ENCODE data around the gene MS4A10. TPM values are rescaled to one million over a fixed set of nuclear protein-coding genes. Genes with fewer than 3 reads are reported as not detected.

MS4A10 gene
- total RNA-seq, 1 experiment from 2014 or later = not detected

DNA sequence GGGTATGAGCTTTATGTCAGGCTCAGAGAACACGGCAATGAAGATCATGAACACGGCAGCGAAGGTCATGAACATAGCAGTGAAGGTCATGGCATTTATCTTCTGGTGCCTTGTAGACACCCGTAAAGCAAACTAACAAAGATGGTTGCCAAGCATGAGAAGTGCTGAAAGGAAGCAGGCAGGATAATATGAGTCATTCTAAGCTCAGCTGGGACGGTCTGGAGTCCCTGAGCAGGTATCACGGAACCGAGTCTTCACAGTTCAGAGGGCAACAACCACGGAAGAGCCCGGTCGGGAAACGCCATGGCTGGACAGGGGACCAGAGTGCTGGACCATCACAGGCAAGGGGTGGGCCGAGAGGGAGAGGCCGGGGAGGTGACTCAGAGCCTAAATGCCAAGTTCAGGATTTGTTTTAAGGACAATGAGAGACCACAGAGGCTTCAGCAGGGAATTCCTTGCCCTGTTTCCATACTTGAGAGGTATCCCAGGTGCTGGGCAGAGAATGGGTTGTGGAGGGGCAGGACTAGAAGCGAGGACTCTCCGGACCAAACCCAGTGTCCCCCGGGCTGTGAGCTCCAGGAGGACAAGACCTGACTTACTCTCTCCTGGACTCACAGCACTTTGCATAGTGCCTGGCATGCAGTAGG is 13.1 kb upstream of the MS4A10 start:
- H3K27me3 ChIP-seq (replicated peaks) = 0 out of 2 replicates have a peak, but pooled peaks cover 4% of the 10 kb centered on the region
- H3K9me3 ChIP-seq (replicated peaks) = no peaks in the 10 kb centered on the region
- H3K27ac ChIP-seq = no peak overlapping the region
- H3K36me3 ChIP-seq = no peaks in the 10 kb centered on the region
- DNase-seq (ENCODE audit: low read depth in 1 of 2, low spot score in 2 of 2) = no peak
- H3K4me1 ChIP-seq (replicated peaks) = peaks cover 16% of the 10 kb centered on the region
- no peak overlapping the region for H3K4me3 ChIP-seq

DNA sequence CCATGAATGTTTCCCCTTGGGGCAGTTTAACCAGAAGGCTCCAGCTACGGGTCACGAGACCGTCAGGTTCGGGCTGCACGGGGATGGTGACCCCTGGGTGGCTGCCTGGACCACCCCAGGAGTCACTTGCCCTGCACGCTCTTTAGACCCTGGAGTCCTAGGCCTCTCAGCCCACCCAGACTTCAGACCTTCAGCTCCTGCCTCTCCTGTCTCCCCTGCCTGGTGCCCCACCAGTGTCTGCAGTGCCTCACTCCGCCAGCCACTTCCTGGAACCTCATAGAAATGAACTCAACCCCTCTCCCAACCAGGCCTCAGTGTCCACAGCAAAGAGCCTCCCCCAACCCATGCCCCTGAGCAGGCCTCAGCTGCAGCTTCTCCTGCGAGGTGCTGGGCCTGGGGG is 12.5 kb upstream of the MS4A10 start:
- H3K36me3 ChIP-seq = no peaks in the 10 kb centered on the region
- no peaks in the 10 kb centered on the region for H3K9me3 ChIP-seq (replicated peaks)
- no peak overlapping the region for H3K4me3 ChIP-seq
- DNase-seq (ENCODE audit: low read depth in 1 of 2, low spot score in 2 of 2) = no peak
- H3K27me3 ChIP-seq (replicated peaks) = 0 out of 2 replicates have a peak, but pooled peaks cover 4% of the 10 kb centered on the region
- H3K4me1 ChIP-seq (replicated peaks) = peaks cover 22% of the 10 kb centered on the region
- H3K27ac ChIP-seq = no peak overlapping the region

DNA sequence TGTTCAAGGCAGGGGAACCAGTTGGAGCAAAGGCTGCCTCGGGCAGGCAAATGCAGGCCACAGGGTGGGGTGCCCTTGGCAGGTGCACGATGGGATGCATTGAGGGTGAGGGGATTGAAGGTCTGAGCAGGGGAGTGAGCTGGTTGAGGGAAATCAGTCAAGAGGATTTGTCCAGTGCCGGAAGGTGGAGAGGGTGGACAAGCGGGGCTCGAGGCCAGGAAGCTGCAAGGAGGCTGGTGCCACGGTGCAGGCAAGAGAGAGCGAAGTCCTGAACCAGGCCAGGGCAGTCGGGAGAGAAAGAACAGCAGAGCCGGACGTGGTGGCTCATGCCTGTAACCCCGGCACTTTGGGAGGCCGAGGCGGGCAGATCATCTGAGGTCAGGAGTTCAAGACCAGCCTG is 10.4 kb upstream of the MS4A10 start:
- H3K9me3 ChIP-seq (replicated peaks) = no peaks in the 10 kb centered on the region
- no peak overlapping the region for H3K4me3 ChIP-seq
- no peaks in the 10 kb centered on the region for H3K27me3 ChIP-seq (replicated peaks)
- H3K27ac ChIP-seq = no peak overlapping the region
- peaks cover 30% of the 10 kb centered on the region for H3K4me1 ChIP-seq (replicated peaks)
- no peaks in the 10 kb centered on the region for H3K36me3 ChIP-seq
- no peak for DNase-seq (ENCODE audit: low read depth in 1 of 2, low spot score in 2 of 2)

DNA sequence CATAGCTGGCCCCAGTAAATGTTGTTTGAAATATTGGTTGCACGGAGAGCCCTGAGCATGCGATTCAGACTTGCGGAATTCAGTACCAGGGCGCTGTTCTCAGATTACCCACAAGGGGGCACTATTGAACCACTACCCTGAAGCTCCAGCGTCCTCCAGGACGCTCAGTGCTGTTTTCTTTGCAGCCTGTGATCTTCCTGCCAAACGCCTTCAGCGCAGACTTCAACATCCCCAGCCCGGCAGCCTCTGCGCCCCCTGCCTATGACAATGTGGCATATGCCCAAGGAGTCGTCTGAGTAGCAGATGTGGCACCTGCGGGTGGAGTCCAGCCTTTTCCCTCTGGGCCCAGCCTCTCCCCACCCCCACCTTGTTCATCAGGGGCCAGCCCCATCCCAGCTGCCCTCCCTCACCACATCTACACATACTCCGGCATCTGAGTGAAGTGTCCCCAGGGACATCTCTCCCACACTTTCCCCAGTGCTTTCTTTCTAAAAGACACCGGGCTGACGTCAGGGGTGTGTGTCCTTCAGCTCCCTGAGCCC is 9.6 kb upstream of the MS4A10 start:
- peak; percentile 80 to 94 for DNase-seq (ENCODE audit: low read depth in 1 of 2, low spot score in 2 of 2)
- no peaks in the 10 kb centered on the region for H3K27me3 ChIP-seq (replicated peaks)
- H3K36me3 ChIP-seq = no peaks in the 10 kb centered on the region
- no peak overlapping the region for H3K27ac ChIP-seq
- H3K4me3 ChIP-seq = no peak overlapping the region
- H3K4me1 ChIP-seq (replicated peaks) = peaks cover 30% of the 10 kb centered on the region
- no peaks in the 10 kb centered on the region for H3K9me3 ChIP-seq (replicated peaks)

GRCh38 chr11:60776167-60776566 is 9.0 kb upstream of the MS4A10 start:
- Histone ChIP-seq H3K36me3 (no peaks in the 10 kb centered on the region), H3K27ac (no peak overlapping the region), H3K4me1 (replicated peaks) (peaks cover 30% of the 10 kb centered on the region), H3K9me3 (replicated peaks) (0 out of 2 replicates have a peak, but pooled peaks cover 4% of the 10 kb centered on the region), H3K27me3 (replicated peaks) (no peaks in the 10 kb centered on the region), H3K4me3 (no peak overlapping the region)
- no peak for DNase-seq (ENCODE audit: low read depth in 1 of 2, low spot score in 2 of 2)

DNA sequence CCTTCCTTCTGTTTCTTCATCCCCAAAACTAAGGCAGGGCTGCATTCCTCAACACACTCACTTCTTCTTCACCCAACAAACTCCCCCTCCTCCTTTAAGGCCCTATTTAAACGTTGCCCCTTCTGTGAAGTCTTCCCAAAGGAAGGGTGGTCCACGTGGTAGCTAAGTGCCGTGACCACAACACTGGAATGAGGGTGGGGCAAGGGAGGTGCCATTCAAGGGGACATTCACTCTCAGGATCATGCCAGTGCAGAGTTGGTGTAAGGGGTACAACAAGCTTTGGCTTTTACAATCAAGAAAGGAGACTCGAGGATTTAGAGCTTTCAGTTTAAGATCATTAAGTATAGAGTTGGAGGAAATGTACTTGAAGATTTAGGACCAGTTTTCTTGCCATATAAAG is 8.0 kb upstream of the MS4A10 start:
- Histone ChIP-seq H3K36me3 (no peaks in the 10 kb centered on the region), H3K9me3 (replicated peaks) (0 out of 2 replicates have a peak, but pooled peaks cover 4% of the 10 kb centered on the region), H3K27me3 (replicated peaks) (no peaks in the 10 kb centered on the region), H3K4me1 (replicated peaks) (peaks cover 30% of the 10 kb centered on the region), H3K4me3 (no peak overlapping the region), H3K27ac (peak overlapping the region; percentile 72)
- DNase-seq (ENCODE audit: low read depth in 1 of 2, low spot score in 2 of 2) = no peak

GRCh38 chr11:60777572-60777971 is 7.6 kb upstream of the MS4A10 start:
- Histone ChIP-seq H3K9me3 (replicated peaks) (0 out of 2 replicates have a peak, but pooled peaks cover 4% of the 10 kb centered on the region), H3K4me3 (no peak overlapping the region), H3K36me3 (no peaks in the 10 kb centered on the region), H3K27ac (peak overlapping the region; percentile 72), H3K27me3 (replicated peaks) (no peaks in the 10 kb centered on the region), H3K4me1 (replicated peaks) (peaks cover 30% of the 10 kb centered on the region)
- DNase-seq (ENCODE audit: low read depth in 1 of 2, low spot score in 2 of 2) = peak; percentile 90 to 92

- Histone ChIP-seq H3K36me3 (no peaks in the 10 kb centered on the region), H3K4me1 (replicated peaks) (peaks cover 30% of the 10 kb centered on the region), H3K4me3 (no peak overlapping the region), H3K27ac (no peak overlapping the region), H3K27me3 (replicated peaks) (no peaks in the 10 kb centered on the region), H3K9me3 (replicated peaks) (0 out of 2 replicates have a peak, but pooled peaks cover 4% of the 10 kb centered on the region)
- no peak for DNase-seq (ENCODE audit: low read depth in 1 of 2, low spot score in 2 of 2)
Observed at GRCh38 chr11:60780065-60780464, 5.1 kb upstream of the MS4A10 start.

DNA sequence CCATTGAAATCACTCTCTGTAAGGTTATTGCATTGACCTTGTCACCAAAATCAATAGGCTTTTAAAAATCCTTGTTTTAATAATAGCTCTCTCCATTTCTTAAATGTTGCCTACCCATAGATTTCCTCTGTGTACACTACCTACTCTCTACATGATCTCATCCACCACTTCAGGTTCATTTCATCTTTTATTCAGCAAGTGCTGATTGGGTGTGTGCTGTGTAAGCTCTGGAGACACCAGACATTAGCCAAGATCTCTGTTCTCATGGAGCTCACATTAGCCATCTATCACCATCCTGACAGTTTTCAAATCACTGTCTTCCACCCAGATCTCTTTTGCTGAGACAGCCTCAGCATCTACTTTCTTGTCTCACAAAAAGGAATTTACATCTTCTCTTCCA is 4.4 kb upstream of the MS4A10 start:
- peaks cover 31% of the 10 kb centered on the region for H3K4me1 ChIP-seq (replicated peaks)

DNA sequence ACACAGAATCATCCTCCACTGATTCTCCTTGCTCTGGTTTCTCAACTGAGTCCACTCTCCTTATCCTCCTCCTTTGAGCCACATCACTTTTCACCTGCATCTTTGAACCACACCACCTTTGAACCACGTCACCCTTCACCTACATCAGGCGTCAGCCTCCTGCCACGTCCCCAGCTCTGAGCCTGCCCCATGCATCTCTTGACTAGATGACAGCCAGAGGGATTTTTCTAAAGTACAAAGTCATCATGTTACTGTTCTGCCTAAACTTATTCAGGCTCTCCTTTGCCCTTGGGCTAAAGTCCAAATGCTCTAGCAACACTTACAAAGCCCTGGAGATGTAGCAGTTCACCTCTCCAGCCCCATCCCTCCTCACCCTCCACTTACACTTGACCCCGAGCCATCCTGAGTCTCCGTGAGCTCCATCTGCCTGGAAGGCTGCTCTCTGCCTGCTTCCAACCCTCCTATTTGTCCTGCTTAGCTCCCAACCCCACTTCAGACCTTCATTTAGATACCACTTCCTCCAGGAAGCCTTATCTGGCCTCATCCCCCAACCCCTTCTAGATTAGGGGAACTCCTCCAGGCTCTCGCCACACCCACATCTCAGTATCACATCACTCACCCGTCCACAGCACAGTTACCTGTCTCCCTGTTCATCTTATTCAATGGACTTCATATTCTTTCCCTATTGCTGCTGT is 3.7 kb upstream of the MS4A10 start:
- Histone ChIP-seq H3K27ac (no peak overlapping the region), H3K9me3 (replicated peaks) (0 out of 2 replicates have a peak, but pooled peaks cover 4% of the 10 kb centered on the region), H3K4me1 (replicated peaks) (peaks cover 31% of the 10 kb centered on the region), H3K36me3 (no peaks in the 10 kb centered on the region), H3K4me3 (no peak overlapping the region), H3K27me3 (replicated peaks) (no peaks in the 10 kb centered on the region)
- DNase-seq (ENCODE audit: low read depth in 1 of 2, low spot score in 2 of 2) = no peak

More for the DNA sequence above, 4.4 kb upstream of the MS4A10 start:
- DNase-seq (ENCODE audit: low read depth in 1 of 2, low spot score in 2 of 2) = no peak
- Histone ChIP-seq H3K9me3 (replicated peaks) (0 out of 2 replicates have a peak, but pooled peaks cover 4% of the 10 kb centered on the region), H3K4me3 (no peak overlapping the region), H3K27me3 (replicated peaks) (no peaks in the 10 kb centered on the region), H3K36me3 (no peaks in the 10 kb centered on the region), H3K27ac (no peak overlapping the region)

DNA sequence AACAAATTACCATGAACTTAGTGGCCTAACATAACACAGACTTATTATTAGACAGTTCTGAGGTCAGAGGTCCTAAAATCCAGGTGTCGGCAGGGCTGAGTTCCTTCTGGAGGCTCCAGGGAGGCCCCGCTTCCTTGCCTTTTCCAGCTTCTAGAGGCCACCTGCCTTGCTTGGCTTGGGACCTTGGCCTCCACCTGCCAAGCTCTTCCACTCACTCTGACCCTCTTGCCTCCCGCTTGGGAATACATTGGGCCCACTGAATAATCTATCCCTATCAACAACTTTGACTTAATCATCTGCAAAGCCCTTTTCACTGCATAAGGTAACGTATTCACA is 3.2 kb upstream of the MS4A10 start:
- no peak overlapping the region for H3K4me3 ChIP-seq

DNA sequence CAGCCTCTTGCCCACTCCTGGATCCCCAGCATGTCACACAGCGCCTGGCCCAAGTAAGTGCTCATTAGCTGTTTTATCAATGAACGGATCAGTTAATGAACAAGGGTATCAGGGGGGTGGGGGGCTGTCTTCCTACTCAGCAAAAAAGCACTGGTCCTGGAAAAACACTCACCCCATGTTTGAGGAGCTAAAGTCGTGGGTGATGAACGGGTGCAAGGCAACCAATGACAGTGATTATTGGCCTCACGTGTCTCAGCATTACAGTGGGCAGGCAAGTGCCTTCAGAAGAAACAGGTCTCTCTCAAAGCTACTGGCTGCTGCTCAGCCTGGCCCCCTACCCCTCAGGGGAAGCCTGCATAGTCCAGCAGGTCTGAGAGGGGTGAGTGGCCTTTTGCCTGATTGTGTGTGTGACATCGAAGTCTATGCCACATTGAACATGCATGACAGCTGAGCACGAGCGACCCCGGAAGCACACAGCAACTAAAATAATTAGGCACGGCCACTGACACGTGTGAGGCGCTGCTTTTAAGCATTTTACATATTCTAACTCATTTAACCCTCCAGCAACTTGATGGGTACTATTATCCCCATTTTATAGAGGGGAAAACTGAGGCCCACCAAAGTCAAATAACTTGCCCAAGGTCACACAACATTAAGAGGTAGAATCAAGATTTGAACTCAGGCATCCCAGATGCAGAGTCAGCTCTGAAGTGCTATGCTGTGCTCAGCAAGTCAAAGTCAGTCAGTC is 2.6 kb upstream of the MS4A10 start:
- Histone ChIP-seq H3K4me1 (replicated peaks) (peaks cover 31% of the 10 kb centered on the region), H3K27me3 (replicated peaks) (no peaks in the 10 kb centered on the region), H3K27ac (no peak overlapping the region), H3K9me3 (replicated peaks) (0 out of 2 replicates have a peak, but pooled peaks cover 4% of the 10 kb centered on the region), H3K36me3 (no peaks in the 10 kb centered on the region), H3K4me3 (no peak overlapping the region)
- DNase-seq (ENCODE audit: low read depth in 1 of 2, low spot score in 2 of 2) = no peak

More for the DNA sequence above, 3.2 kb upstream of the MS4A10 start:
- peaks cover 31% of the 10 kb centered on the region for H3K4me1 ChIP-seq (replicated peaks)
- H3K27ac ChIP-seq = no peak overlapping the region
- H3K36me3 ChIP-seq = no peaks in the 10 kb centered on the region
- no peak for DNase-seq (ENCODE audit: low read depth in 1 of 2, low spot score in 2 of 2)
- H3K27me3 ChIP-seq (replicated peaks) = no peaks in the 10 kb centered on the region
- H3K9me3 ChIP-seq (replicated peaks) = 0 out of 2 replicates have a peak, but pooled peaks cover 4% of the 10 kb centered on the region

GRCh38 chr11:60783141-60783484 is 2.0 kb upstream of the MS4A10 start:
- Histone ChIP-seq H3K27ac (no peak overlapping the region), H3K4me1 (replicated peaks) (peaks cover 28% of the 10 kb centered on the region), H3K4me3 (no peak overlapping the region), H3K36me3 (no peaks in the 10 kb centered on the region), H3K27me3 (replicated peaks) (no peaks in the 10 kb centered on the region), H3K9me3 (replicated peaks) (0 out of 2 replicates have a peak, but pooled peaks cover 4% of the 10 kb centered on the region)
- no peak for DNase-seq (ENCODE audit: low read depth in 1 of 2, low spot score in 2 of 2)
